Ishikawa (cell line): ENCODE data around the gene GGCX.

Source experiments
- CEBPB ChIP-seq: IDR thresholded peaks from 2 replicates; pipeline ENCODE4 v1.6.1; 2012
- CREB1 ChIP-seq: IDR thresholded peaks from 2 replicates; pipeline ENCODE4 v1.6.1; 2012; ENCODE audit warnings: low read depth
- EGR1 ChIP-seq: IDR thresholded peaks from 2 replicates; pipeline ENCODE4 v1.6.1; 2012
- EP300 ChIP-seq: IDR thresholded peaks from 2 replicates; pipeline ENCODE4 v1.6.1; 2012; ENCODE audit warnings: borderline replicate concordance
- FOXM1 ChIP-seq: IDR thresholded peaks from 2 replicates; pipeline ENCODE4 v1.6.1; 2012; ENCODE audit warnings: low read depth, borderline replicate concordance
- NFIC ChIP-seq: IDR thresholded peaks from 2 replicates; pipeline ENCODE4 v1.6.1; 2012
- RAD21 ChIP-seq: IDR thresholded peaks from 2 replicates; pipeline ENCODE4 v1.6.1; 2012; ENCODE audit warnings: low read depth
- TAF1 ChIP-seq: IDR thresholded peaks from 2 replicates; pipeline ENCODE4 v1.6.1; 2012; ENCODE audit warnings: low read depth, mild to moderate bottlenecking
- TCF12 ChIP-seq: IDR thresholded peaks from 2 replicates; pipeline ENCODE4 v1.6.1; 2012; ENCODE audit warnings: low read depth
- TEAD4 ChIP-seq: IDR thresholded peaks from 2 replicates; pipeline ENCODE4 v1.6.1; 2012
- YY1 ChIP-seq: IDR thresholded peaks from 2 replicates; pipeline ENCODE4 v1.6.1; 2012; ENCODE audit warnings: low read depth
- ZBTB7A ChIP-seq: IDR thresholded peaks from 2 replicates; pipeline ENCODE4 v1.6.1; 2012; ENCODE audit warnings: low read depth
- TF ChIP-seq, protein P1 (sequence below): IDR thresholded peaks from 2 replicates; pipeline ENCODE4 v1.6.1; 2012; ENCODE audit warnings: low read depth, mild to moderate bottlenecking
- TF ChIP-seq, protein P2 (sequence below): IDR thresholded peaks from 2 replicates; pipeline ENCODE4 v1.6.1; 2012
- TF ChIP-seq, protein P3 (sequence below): IDR thresholded peaks from 2 replicates; pipeline ENCODE4 v1.6.1; 2012

The GGCX gene

DNA sequence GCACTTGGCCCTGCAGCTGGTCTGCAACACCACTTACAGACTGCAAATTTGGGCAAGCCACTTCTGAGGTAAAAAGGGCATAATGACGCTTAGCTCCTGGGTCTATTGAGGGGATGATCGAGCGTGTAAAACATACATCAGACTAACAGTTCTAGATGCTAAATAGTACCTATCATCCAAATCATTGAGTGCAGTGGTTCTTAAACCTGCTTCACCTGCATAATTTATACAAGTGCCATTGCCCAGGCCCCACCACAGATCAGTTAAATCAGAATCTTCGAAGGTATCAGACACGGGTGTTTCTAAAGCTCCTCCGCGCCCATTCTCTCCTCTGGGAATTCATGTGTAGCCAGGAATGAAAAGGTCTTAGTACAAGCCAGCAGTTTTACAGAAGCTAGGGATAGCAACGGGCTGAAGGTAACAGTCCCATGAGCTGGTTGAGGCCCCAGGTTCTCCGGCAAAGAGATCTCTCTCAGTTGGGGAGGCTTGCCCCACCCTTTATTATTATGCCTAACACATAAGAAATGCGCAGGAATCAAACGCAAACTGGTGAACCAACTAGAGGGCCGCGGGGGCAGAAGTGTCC lies 33.5 kb upstream of the GGCX start:
- TF ChIP-seq, protein P1, sequence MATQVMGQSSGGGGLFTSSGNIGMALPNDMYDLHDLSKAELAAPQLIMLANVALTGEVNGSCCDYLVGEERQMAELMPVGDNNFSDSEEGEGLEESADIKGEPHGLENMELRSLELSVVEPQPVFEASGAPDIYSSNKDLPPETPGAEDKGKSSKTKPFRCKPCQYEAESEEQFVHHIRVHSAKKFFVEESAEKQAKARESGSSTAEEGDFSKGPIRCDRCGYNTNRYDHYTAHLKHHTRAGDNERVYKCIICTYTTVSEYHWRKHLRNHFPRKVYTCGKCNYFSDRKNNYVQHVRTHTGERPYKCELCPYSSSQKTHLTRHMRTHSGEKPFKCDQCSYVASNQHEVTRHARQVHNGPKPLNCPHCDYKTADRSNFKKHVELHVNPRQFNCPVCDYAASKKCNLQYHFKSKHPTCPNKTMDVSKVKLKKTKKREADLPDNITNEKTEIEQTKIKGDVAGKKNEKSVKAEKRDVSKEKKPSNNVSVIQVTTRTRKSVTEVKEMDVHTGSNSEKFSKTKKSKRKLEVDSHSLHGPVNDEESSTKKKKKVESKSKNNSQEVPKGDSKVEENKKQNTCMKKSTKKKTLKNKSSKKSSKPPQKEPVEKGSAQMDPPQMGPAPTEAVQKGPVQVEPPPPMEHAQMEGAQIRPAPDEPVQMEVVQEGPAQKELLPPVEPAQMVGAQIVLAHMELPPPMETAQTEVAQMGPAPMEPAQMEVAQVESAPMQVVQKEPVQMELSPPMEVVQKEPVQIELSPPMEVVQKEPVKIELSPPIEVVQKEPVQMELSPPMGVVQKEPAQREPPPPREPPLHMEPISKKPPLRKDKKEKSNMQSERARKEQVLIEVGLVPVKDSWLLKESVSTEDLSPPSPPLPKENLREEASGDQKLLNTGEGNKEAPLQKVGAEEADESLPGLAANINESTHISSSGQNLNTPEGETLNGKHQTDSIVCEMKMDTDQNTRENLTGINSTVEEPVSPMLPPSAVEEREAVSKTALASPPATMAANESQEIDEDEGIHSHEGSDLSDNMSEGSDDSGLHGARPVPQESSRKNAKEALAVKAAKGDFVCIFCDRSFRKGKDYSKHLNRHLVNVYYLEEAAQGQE: no peak
- TF ChIP-seq EP300: no peak

DNA sequence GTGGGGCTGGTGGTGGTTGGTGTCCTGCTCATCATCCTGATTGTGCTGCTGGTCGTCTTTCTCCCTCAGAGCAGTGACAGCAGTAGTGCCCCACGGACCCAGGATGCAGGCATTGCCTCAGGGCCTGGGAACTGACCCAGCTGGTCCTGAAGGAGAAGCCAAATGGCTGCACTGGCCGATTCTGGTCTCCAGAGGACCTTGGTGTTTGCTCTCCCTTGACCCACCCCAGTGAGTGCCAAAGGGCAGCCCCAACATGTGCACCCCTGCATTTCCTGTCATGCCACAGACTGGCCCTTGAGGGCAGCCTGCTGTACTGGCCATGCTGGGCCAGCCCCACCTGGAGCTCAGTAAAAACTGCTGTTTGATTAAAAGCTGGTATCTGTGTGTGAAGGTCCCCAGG lies 31.7 kb upstream of the GGCX start:
- no peak for TF ChIP-seq CREB1
- no peak for TF ChIP-seq TCF12
- no peak for TF ChIP-seq TEAD4
- TF ChIP-seq NFIC: no peak
- TF ChIP-seq, protein P1: no peak
- TF ChIP-seq, protein P2, sequence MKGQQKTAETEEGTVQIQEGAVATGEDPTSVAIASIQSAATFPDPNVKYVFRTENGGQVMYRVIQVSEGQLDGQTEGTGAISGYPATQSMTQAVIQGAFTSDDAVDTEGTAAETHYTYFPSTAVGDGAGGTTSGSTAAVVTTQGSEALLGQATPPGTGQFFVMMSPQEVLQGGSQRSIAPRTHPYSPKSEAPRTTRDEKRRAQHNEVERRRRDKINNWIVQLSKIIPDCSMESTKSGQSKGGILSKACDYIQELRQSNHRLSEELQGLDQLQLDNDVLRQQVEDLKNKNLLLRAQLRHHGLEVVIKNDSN: no peak
- no peak for TF ChIP-seq EGR1
- no peak for TF ChIP-seq FOXM1
- TF ChIP-seq CEBPB: no peak
- no peak for TF ChIP-seq TAF1
- TF ChIP-seq ZBTB7A: no peak
- no peak for TF ChIP-seq YY1
- no peak for TF ChIP-seq RAD21
- TF ChIP-seq EP300: no peak
- TF ChIP-seq, protein P3, sequence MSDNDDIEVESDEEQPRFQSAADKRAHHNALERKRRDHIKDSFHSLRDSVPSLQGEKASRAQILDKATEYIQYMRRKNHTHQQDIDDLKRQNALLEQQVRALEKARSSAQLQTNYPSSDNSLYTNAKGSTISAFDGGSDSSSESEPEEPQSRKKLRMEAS: no peak

DNA sequence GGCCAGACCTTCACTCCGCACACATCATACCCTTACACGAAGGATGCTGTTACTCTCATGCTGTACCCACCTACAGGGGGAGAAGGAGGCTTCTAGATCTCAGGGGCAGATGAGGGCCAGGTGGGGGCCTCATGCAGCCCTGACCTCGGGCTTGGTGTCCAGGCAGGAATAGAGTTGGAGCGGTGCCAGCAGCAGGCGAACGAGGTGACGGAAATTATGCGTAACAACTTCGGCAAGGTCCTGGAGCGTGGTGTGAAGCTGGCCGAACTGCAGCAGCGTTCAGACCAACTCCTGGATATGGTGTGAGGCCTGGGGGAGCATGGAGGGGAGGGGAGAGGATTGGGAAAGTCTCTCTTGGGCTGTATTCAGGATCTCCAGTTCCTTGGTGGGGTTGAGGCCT lies 30.3 kb upstream of the GGCX start:
- TF ChIP-seq TCF12 (no peak), NFIC (no peak), FOXM1 (no peak), TEAD4 (no peak), EGR1 (no peak), EP300 (no peak), CEBPB (no peak), CREB1 (no peak), TAF1 (no peak), YY1 (no peak), RAD21 (no peak), ZBTB7A (no peak)
- TF ChIP-seq, protein P2: no peak

DNA sequence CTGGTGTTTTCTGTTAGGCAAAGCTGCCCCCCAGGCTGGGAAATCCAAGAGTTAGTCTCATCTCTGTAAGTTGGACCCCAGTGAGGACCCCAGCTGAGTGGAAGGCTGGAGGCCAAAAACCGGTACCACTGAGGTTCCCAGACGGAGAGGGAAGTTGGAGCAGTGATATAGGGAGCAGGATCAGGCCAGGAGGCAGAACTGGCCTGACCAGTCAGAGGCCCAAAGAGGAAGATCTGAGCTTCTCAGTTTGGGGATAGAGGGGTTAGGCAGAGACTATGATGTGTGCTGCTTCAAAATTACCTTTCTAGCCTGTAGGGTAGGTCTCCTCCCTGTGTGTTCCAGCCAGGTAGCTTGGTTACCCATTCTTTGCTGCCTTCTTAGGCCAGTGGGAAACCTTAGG lies 29.7 kb upstream of the GGCX start:
- TF ChIP-seq NFIC (no peak; the same call in 1 of the 2 replicates), RAD21 (no peak), TCF12 (no peak), ZBTB7A (no peak), TAF1 (no peak), EGR1 (no peak), CREB1 (no peak), TEAD4 (no peak), EP300 (no peak), FOXM1 (no peak), YY1 (no peak), CEBPB (no peak)
- TF ChIP-seq, protein P1: no peak
- TF ChIP-seq, protein P2: no peak
- TF ChIP-seq, protein P3: no peak
